Neutrophil (primary cell): Measurements from ENCODE around the gene ACTL9.

Source experiments
- H3K27ac ChIP-seq: fragments of 200-600 bp; sonication (generic); 2 replicates; pipeline ENCODE4 v1.5.1; 2016; ENCODE audit warnings: mild to moderate bottlenecking, moderate library complexity
- H3K27me3 ChIP-seq: fragments of 200-600 bp; sonication (generic); 2 replicates; pipeline ENCODE4 v1.6.0; 2016; ENCODE audit warnings: mild to moderate bottlenecking
- H3K36me3 ChIP-seq: fragments of 200-600 bp; sonication (generic); 2 replicates; pipeline ENCODE4 v1.5.1; 2017
- H3K4me1 ChIP-seq, 2 experiments: fragments of 200-600 bp in 1 of 2; sonication (generic) in 1 of 2; 1 replicate in 1 of 2; 2 replicates in 1 of 2; pipeline versions ENCODE4 v1.5.1 to v1.6.1; 2013 to 2016; ENCODE audit warnings: low read depth in 1 of 2, low read length in 1 of 2, mild to moderate bottlenecking in 1 of 2, moderate library complexity in 1 of 2; ENCODE audit not compliant: control insufficient read depth in 1 of 2, insufficient read depth in 1 of 2
- H3K4me3 ChIP-seq, 2 experiments: fragments of 200-600 bp in 1 of 2; sonication (generic) in 1 of 2; 1 replicate in 1 of 2; 2 replicates in 1 of 2; pipeline ENCODE4 v1.5.1; 2013 to 2016; ENCODE audit warnings: low read depth in 1 of 2, low read length in 1 of 2, mild to moderate bottlenecking in 1 of 2, moderate library complexity in 1 of 2
- H3K9me3 ChIP-seq: fragments of 200-600 bp; sonication (generic); 2 replicates; pipeline ENCODE4 v1.5.1; 2016
- TF ChIP-seq, protein P1 (sequence below): fragments of 200-600 bp; sonication (generic); IDR thresholded peaks from 2 replicates; pipeline ENCODE4 v1.5.1; 2016; ENCODE audit warnings: antibody characterized with exemption

ACTL9 gene

DNA sequence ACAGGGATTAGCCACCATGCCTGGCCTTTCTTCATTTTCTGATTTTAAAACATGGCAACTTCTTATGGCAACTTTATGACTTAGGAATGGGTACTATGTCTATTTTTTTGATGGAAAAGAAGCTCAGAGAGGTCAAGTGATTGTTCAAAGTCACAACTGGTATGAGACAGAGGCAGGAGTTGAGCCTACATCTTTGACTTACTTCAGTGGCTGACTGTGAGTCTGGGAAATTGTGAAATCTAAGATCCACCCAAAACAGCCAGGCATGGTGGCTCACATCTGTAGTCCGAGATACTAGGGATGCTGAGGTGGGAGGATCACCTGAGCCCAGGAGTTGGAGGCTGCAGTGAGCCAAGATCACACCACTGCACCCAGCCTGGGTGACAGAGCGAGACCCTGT lies 2.4 kb upstream of the ACTL9 start:
- H3K27ac ChIP-seq, result no peak overlapping the region
- no peaks in the 10 kb centered on the region for H3K36me3 ChIP-seq
- TF ChIP-seq, protein P1, sequence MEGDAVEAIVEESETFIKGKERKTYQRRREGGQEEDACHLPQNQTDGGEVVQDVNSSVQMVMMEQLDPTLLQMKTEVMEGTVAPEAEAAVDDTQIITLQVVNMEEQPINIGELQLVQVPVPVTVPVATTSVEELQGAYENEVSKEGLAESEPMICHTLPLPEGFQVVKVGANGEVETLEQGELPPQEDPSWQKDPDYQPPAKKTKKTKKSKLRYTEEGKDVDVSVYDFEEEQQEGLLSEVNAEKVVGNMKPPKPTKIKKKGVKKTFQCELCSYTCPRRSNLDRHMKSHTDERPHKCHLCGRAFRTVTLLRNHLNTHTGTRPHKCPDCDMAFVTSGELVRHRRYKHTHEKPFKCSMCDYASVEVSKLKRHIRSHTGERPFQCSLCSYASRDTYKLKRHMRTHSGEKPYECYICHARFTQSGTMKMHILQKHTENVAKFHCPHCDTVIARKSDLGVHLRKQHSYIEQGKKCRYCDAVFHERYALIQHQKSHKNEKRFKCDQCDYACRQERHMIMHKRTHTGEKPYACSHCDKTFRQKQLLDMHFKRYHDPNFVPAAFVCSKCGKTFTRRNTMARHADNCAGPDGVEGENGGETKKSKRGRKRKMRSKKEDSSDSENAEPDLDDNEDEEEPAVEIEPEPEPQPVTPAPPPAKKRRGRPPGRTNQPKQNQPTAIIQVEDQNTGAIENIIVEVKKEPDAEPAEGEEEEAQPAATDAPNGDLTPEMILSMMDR, result no peak
- no peak overlapping the region for H3K4me3 ChIP-seq
- H3K9me3 ChIP-seq, result no peaks in the 10 kb centered on the region
- no peaks in the 10 kb centered on the region for H3K4me1 ChIP-seq
- H3K27me3 ChIP-seq, result peaks cover 82% of the 10 kb centered on the region

DNA sequence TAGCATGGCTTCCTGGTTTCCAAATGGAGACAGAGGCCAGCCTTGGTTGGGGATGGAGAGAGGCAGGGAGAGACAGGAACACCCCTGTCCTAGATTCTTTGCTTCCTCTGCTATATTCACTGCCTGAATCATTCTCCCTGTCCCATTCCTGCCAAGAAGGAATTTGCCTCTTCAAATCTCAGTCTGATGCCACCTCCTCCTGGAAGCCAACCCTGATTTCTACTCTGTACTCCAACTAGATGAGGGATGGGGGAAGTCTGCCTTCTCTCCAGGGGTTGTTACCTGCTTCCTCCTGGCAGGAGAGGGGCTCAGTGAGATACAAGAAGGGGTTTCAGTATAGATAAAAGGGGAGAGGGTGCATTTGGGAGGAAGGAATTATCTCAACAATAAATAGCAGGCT lies 1.3 kb upstream of the ACTL9 start:
- H3K27ac ChIP-seq, result no peak overlapping the region
- TF ChIP-seq, protein P1, result no peak
- H3K27me3 ChIP-seq, result peaks cover 72% of the 10 kb centered on the region
- H3K36me3 ChIP-seq, result no peaks in the 10 kb centered on the region
- no peaks in the 10 kb centered on the region for H3K9me3 ChIP-seq
- H3K4me1 ChIP-seq, result no peaks in the 10 kb centered on the region
- no peak overlapping the region for H3K4me3 ChIP-seq

DNA sequence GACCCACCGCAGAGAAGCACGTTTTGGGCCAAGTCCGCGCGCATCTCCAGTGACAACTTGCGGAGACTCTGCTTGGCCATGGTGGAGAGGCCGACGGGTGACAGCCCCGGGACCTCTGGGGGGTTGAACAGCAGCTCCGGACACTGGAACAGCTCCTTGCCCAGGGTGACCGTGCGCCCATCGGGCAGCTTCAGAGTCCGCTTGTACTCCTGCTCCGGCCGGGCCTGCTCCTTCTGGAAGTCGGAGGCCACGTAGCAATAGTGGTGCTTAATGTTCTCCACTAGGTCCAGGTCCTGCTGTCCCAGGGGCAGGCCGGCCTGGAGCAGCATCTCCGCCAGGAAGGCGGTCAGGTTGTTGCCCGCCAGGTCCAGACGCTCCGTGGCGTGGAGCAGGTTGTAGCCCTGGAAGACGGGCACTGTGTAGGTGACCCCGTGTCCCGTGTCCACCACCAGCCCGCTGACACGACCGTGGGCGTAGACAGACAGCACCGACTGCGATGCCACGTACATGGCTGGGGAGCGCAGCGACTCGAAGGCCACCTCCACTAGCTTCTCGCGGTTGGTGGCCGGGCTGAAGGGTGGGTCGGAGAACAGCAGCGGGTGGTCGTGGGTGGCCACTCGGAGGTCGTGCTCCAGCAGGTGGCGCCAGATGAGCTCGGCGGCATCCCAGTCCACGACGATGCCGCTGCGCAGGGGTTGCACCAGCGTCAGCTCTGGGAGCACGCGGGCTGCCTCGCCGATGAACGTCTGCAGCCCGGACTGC lies 743 bp downstream of the ACTL9 start:
- Histone ChIP-seq H3K27me3 (peaks cover 57% of the 10 kb centered on the region), H3K36me3 (no peaks in the 10 kb centered on the region), H3K4me3 (no peak overlapping the region), H3K27ac (no peak overlapping the region), H3K4me1 (no peaks in the 10 kb centered on the region), H3K9me3 (no peaks in the 10 kb centered on the region)
- TF ChIP-seq, protein P1, result no peak

DNA sequence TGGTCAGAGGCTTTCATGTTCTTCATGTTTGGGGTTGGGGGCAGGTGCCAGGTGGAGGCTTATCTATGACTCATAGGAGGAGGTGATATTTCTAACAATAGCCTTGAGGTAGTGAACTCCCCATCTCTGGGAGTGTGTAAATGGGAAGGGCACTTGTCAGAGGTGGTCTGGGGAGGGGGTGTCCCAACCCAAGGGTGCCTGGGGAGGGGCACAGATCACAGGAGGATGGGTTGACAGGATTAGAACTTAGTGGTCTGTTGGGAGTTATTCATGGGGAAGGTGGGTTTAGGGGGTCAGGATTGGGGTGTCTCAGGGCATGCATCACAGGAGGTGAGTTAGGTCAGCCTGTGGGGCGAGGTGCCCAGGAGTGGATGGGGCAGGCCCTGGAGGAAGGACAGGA lies 1.6 kb downstream of the ACTL9 start:
- TF ChIP-seq, protein P1, result no peak
- Histone ChIP-seq H3K9me3 (no peaks in the 10 kb centered on the region), H3K36me3 (no peaks in the 10 kb centered on the region), H3K4me3 (no peak overlapping the region), H3K27me3 (peaks cover 55% of the 10 kb centered on the region), H3K27ac (no peak overlapping the region), H3K4me1 (no peaks in the 10 kb centered on the region)

DNA sequence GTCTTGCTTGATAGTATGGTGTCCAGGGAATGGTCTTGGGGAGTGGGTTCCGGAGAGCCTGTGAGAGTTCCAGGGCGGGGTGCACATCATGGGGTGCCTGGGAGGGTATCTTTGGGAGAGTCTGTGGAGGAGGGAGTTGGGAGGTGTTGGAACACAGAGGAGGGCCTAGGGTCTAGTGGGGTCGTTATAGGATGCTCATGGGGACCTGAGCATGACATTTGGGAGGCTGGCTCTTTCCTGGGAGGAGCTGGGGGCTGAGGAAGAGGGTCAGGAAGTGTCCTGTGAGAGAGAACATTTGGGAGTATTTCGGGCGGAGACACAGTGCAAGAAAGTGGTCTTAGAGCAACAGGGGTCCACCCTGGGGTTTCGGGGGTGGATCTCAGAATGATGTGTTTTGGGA lies 2.7 kb downstream of the ACTL9 start:
- H3K9me3 ChIP-seq, result no peaks in the 10 kb centered on the region
- H3K27ac ChIP-seq, result no peak overlapping the region
- peaks cover 48% of the 10 kb centered on the region for H3K27me3 ChIP-seq
- no peak overlapping the region for H3K4me3 ChIP-seq
- TF ChIP-seq, protein P1, result no peak
- H3K4me1 ChIP-seq, result no peaks in the 10 kb centered on the region
- no peaks in the 10 kb centered on the region for H3K36me3 ChIP-seq
